Ectodermal cell (in vitro differentiated cells): ENCODE measurements around the gene LRMDA.

Source experiments
- H3K27ac ChIP-seq: 2 replicates; pipeline ENCODE4 v1.7.0; 2013; ENCODE audit warnings: mild to moderate bottlenecking, low read depth, low read length; ENCODE audit not compliant: insufficient read depth, poor library complexity, severe bottlenecking
- H3K27me3 ChIP-seq: 2 replicates; pipeline ENCODE4 v1.7.0; 2013; ENCODE audit warnings: mild to moderate bottlenecking, low read length; ENCODE audit not compliant: insufficient read depth, control insufficient read depth, poor library complexity, severe bottlenecking
- H3K36me3 ChIP-seq: one replicate; pipeline ENCODE4 v1.7.0; 2013; ENCODE audit warnings: low read length; ENCODE audit not compliant: control insufficient read depth, insufficient read depth
- H3K4me1 ChIP-seq: one replicate; pipeline ENCODE4 v1.7.0; 2013; ENCODE audit warnings: low read length; ENCODE audit not compliant: control insufficient read depth, insufficient read depth
- H3K4me3 ChIP-seq: 2 replicates; pipeline ENCODE4 v1.7.0; 2013; ENCODE audit warnings: low read depth, low read length, control low read depth; ENCODE audit not compliant: insufficient read depth
- H3K9me3 ChIP-seq: 2 replicates; pipeline ENCODE4 v1.7.0; 2013; ENCODE audit warnings: mild to moderate bottlenecking, low read length, moderate library complexity; ENCODE audit not compliant: control insufficient read depth
- WGBS, 2 experiments: methylation state at CpG; one replicate each; pipeline ENCODE4 v1.1.7; 2013; ENCODE audit warnings: missing lambda C conversion rate in 2 of 2; 5-methylcytosine and 5-hydroxymethylcytosine counted together

The LRMDA gene

DNA sequence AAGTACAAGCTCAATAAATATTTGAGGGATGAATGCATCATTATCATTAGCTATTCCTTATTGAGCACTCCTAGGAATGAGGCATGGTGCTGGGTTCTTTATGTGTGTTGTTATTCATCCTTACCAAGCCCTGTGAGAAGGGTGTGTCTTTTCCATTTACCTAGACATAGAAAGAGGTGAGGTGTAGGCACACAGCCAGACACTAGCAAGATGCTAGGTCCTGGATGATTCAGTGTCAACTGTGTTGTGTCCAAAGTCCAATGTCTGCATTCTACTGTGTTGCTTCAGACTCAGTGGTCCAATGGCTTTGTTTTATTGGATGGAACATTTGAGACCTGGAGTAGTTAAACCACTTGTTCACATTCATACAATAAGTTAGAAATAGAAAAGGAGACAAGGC is 605.5 kb downstream of the LRMDA start:
- Histone ChIP-seq H3K27me3 (no peaks in the 10 kb centered on the region), H3K27ac (no peak overlapping the region), H3K4me3 (no peak overlapping the region), H3K4me1 (peaks cover 31% of the 10 kb centered on the region), H3K9me3 (peaks cover 3% of the 10 kb centered on the region), H3K36me3 (no peaks in the 10 kb centered on the region)

- Histone ChIP-seq H3K27ac (no peak overlapping the region), H3K36me3 (no peaks in the 10 kb centered on the region), H3K27me3 (no peaks in the 10 kb centered on the region), H3K4me1 (peaks cover 31% of the 10 kb centered on the region), H3K4me3 (no peak overlapping the region), H3K9me3 (peaks cover 3% of the 10 kb centered on the region)
- WGBS, 2 experiments: 92 to 97% methylated on average over 2 of the region's 2 CpGs
Measured at GRCh38 chr10:76037531-76038155, 606.2 kb downstream of the LRMDA start.

DNA sequence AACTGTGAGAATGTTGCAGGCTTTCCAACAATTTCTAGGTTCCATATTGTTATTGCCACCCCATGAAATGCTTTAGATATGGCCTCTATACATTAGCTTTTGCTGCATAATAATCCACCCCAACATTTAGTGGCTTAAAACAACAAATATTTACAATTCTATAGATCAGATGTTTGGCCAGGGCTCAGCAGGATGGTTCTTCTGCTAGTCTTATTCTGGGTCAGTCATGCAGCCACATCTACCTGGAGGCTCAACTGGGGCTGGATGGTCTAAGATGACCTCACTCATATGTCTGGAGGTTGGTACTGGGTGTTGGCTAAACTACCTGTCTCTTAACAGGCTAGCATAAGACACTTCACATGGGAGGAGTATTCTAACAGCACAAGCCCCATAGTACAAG is 607.3 kb downstream of the LRMDA start:
- Histone ChIP-seq H3K27me3 (no peaks in the 10 kb centered on the region), H3K9me3 (peaks cover 3% of the 10 kb centered on the region), H3K4me3 (no peak overlapping the region), H3K27ac (no peak overlapping the region), H3K4me1 (peaks cover 24% of the 10 kb centered on the region), H3K36me3 (no peaks in the 10 kb centered on the region)

GRCh38 chr10:76040107-76040829 is 608.8 kb downstream of the LRMDA start:
- H3K27ac ChIP-seq: no peak overlapping the region
- 92 to 93% methylated on average over 4 to 6 of the region's 6 CpGs for WGBS, 2 experiments
- peaks cover 3% of the 10 kb centered on the region for H3K9me3 ChIP-seq
- H3K4me1 ChIP-seq: peaks cover 8% of the 10 kb centered on the region
- H3K36me3 ChIP-seq: no peaks in the 10 kb centered on the region
- no peak overlapping the region for H3K4me3 ChIP-seq
- peaks cover 6% of the 10 kb centered on the region for H3K27me3 ChIP-seq

- peaks cover 3% of the 10 kb centered on the region for H3K4me1 ChIP-seq
- WGBS, 2 experiments: 94 to 96% methylated on average over 6 of the region's 6 CpGs
- H3K27ac ChIP-seq: no peak overlapping the region
Measured at GRCh38 chr10:76040830-76041220, 609.4 kb downstream of the LRMDA start.

GRCh38 chr10:76041551-76041950 is 610.1 kb downstream of the LRMDA start:
- H3K27ac ChIP-seq: no peak overlapping the region
- peaks cover 9% of the 10 kb centered on the region for H3K27me3 ChIP-seq
- no peaks in the 10 kb centered on the region for H3K4me1 ChIP-seq
- H3K36me3 ChIP-seq: no peaks in the 10 kb centered on the region
- no peak overlapping the region for H3K4me3 ChIP-seq
- H3K9me3 ChIP-seq: peaks cover 3% of the 10 kb centered on the region
- 97 to 98% methylated on average over 5 of the region's 5 CpGs for WGBS, 2 experiments

More at GRCh38 chr10:76040830-76041220, 609.4 kb downstream of the LRMDA start:
- H3K4me3 ChIP-seq: no peak overlapping the region
- peaks cover 9% of the 10 kb centered on the region for H3K27me3 ChIP-seq
- H3K36me3 ChIP-seq: no peaks in the 10 kb centered on the region
- H3K9me3 ChIP-seq: peaks cover 3% of the 10 kb centered on the region

DNA sequence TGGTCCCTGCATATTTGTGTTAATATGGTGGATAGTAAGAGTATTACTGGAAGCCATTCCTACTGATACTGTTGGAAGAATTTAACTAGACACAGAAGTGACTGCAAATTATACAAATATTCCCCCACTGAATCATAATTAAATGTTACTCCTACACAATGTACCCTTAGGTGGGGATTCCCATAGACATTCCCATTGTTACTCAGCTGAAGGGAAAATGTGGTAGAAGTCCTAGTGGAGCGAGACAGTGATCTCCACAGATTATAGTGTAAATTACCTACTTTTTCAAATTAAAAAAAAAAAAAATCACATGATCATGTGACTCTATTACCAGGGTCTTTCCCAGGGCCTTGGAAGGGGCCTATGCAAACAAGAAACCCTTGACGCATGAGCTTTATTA is 611.8 kb downstream of the LRMDA start:
- peaks cover 3% of the 10 kb centered on the region for H3K9me3 ChIP-seq
- no peaks in the 10 kb centered on the region for H3K4me1 ChIP-seq
- no peak overlapping the region for H3K4me3 ChIP-seq
- WGBS, 2 experiments: 89 to 99% methylated on average over 2 of the region's 2 CpGs
- no peaks in the 10 kb centered on the region for H3K36me3 ChIP-seq
- no peak overlapping the region for H3K27ac ChIP-seq
- peaks cover 11% of the 10 kb centered on the region for H3K27me3 ChIP-seq

GRCh38 chr10:76044751-76045150 is 613.3 kb downstream of the LRMDA start:
- no peak overlapping the region for H3K27ac ChIP-seq
- no peaks in the 10 kb centered on the region for H3K9me3 ChIP-seq
- no peaks in the 10 kb centered on the region for H3K4me1 ChIP-seq

DNA sequence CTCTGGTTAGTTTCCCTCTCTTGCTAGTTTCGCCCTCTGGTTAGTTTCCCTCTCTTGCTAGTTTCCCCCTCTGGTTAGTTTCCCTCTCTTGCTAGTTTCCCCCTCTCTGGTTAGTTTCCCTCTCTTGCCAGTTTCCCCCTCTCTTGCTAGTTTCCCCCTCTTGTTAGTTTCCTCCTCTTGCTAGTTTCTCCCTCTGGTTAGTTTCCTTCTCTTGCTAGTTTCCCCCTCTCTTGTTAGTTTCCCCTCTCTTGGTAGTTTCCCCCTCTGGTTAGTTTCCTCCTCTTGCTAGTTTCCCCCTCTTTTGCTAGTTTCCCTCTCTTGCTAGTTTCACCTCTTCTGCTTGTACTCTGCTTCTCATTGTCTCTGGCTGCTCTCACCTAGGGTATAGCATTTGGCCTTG is 613.8 kb downstream of the LRMDA start:
- Histone ChIP-seq H3K27me3 (peaks cover 17% of the 10 kb centered on the region), H3K4me1 (peaks cover 4% of the 10 kb centered on the region), H3K9me3 (no peaks in the 10 kb centered on the region), H3K4me3 (no peak overlapping the region), H3K36me3 (no peaks in the 10 kb centered on the region), H3K27ac (no peak overlapping the region)
- 91 to 92% methylated on average over 1 of the region's 1 CpG for WGBS, 2 experiments

More at GRCh38 chr10:76044751-76045150, 613.3 kb downstream of the LRMDA start:
- Histone ChIP-seq H3K4me3 (no peak overlapping the region), H3K27me3 (peaks cover 17% of the 10 kb centered on the region), H3K36me3 (no peaks in the 10 kb centered on the region)

DNA sequence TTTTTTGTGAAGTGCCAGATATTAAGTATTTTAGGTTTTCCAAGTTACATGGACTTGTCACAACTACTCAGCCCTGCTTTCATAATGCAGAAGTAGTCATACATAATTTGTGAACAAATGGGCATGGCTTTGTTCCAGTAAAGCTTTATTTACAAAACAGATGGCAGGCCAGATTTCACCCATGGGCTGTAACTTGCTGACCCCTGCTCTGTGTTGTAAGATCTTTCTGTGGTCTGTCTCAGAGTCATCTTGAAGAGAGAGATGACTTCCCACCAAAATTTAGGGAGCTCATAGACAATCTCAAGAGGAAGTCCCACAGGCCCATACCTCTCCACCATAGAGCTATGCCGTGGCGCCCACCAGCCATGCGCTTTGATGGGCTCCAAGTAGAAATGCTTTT is 616.1 kb downstream of the LRMDA start:
- Histone ChIP-seq H3K4me1 (peaks cover 25% of the 10 kb centered on the region), H3K9me3 (no peaks in the 10 kb centered on the region), H3K4me3 (no peak overlapping the region), H3K36me3 (no peaks in the 10 kb centered on the region), H3K27me3 (peaks cover 20% of the 10 kb centered on the region), H3K27ac (no peak overlapping the region)
- 94 to 98% methylated on average over 3 of the region's 3 CpGs for WGBS, 2 experiments
